Activated T-helper 1 cell treated with anti-CD3 and anti-CD28 coated beads, Interleukin-2, amount 50 U/mL, for 16 hours (primary cell): Measurements from ENCODE around the gene TNK1.
"Not testable (repeated sequence)": the region's sequence is repeated elsewhere in the genome, so short reads cannot be mapped to it uniquely, and the experiment has no call there.

ENCODE experiments used
- DNase-seq, 2 donors: peaks; one replicate each; pipeline ENCODE4 v3.0.0-alpha.2; 2020; ENCODE audit warnings: low read depth in 1 of 2, low spot score in 1 of 2

Gene TNK1

DNA sequence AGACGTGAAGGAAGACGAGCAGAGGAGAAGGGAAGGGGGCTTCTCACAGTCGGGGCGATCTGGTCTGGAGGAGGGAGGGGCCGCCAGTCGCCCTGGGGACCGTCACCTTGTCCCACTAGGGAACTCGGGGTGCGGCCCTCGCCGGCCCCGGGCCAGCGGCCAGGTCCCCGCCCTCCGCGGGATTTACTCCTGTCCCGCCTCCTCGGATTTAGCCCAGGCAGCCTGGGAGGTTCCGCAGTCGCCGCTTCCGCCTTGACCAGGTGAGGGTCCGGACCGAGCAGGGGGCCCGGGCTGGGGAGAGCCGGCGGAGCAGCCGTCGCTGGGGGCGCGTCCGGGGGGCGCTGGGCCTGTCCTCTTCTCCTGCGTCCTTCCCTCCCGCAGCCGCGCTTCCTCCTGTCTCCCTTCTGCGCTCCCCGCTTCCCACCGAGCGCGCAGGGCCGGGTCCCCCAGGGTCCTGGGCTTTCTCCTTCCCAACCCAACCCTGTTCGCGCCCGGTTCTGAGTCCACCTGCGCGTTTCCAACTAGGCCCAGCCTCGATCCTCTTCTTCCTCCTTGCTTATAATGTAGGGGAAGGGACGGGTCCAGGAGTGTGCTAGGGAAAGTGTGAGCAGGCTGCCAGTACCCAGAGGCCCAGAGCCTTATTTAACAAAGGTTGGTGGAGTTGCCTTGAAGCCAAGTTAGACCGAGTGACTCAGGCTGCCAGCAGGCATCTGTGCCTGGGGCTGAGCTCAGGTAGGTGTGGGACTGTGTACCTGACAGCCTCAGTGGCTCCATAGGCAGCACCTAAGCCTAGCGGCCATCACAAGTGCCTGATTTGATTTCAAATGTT lies at the start of gene TNK1:
Gene TNK1, plus strand, starts transcription at position 235 of the 829 bp plus-strand sequence. CDS start 1,838 bp downstream, outside the sequence.
- no peak for DNase-seq

DNA sequence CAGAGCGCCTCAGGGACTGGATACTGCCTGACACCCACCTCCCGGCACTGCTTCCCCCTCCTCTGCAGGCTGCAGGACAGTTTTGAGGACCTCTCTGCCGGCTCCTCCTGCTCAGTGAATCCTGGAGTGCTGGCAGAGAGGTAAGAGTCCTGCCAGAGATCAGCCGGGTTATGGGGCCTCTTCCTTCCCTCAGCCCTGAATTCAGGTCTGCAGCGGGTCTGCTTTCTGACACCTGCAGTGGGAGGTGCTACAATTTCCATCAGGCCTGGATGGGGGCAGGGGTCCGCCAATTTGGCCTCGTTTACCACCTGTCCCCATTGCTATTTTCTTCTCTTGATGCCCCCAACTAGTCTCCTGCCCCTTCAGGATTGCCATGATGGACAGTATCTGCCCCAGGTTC lies 48.8 kb upstream of the TNK1 start:
- DNase-seq, result no peak

DNA sequence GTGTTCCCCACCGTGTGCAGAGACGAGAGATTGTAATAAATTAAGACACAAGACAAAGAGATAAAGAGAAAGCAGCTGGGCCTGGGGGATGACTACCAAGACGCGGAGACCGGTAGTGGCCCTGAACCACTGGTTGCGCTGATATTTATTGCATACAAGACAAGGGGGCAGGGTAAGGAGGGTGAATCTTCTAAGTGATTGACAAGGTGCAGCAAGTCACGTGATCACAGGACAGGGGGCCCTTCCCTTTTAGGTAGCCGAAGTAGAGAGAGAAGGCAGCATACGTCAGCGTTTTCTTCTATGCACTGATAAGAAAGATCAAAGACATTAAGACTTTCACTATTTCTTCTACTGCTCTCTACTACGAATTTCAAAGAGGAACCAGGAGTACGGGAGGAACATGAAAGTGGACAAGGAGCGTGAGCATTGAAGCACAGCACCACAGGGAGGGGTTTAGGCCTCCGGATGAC lies 48.3 kb upstream of the TNK1 start:
- not testable (repeated sequence) for DNase-seq

DNA sequence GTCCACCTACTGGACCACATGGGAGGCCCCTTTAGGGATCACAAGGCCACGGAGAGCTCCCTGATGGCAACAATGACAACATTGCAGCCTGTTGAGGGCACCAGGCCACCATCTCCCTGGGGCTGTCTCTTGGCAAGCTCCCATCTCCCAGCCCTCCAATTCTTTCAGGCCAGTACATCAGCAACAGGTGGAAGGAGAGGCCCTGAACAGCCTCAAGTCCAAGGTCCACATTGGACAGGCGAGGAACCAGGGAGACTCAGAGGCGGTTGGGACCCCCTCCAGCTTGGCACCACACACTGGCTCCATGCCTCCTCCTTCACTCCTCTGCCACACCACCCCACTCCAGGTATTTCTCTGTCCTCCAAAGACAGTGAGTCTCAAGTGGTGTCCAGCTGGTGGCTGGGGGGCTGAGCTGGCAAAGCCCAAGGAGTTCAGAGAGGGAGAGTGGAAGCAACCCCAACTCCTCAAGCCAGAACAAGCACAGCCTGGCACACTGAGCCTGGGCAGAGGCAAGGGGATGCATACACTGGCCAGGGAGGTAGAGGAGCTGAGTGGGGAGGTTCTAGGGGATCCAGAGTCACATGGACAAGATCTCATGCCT lies 45.9 kb upstream of the TNK1 start:
- DNase-seq, result no peak

DNA sequence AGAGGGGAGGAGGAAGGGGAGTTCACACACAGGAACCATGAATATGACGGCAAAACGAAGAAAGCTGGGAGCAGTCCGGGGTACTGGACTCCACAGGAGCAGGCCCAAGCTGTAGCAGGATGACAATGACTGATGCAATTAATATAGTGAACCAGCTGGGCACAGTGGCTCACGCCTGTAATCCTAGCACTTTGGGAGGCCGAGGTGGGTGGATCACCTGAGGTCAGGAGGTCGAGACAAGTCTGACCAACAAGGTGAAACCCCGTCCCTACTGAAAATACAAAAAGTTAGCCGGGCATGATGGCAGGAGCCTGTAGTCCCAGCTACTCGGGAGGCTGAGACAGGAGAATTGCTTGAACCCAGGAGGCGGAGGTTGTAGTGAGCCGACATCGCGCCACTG lies 45.1 kb upstream of the TNK1 start:
- not testable (repeated sequence) for DNase-seq

DNA sequence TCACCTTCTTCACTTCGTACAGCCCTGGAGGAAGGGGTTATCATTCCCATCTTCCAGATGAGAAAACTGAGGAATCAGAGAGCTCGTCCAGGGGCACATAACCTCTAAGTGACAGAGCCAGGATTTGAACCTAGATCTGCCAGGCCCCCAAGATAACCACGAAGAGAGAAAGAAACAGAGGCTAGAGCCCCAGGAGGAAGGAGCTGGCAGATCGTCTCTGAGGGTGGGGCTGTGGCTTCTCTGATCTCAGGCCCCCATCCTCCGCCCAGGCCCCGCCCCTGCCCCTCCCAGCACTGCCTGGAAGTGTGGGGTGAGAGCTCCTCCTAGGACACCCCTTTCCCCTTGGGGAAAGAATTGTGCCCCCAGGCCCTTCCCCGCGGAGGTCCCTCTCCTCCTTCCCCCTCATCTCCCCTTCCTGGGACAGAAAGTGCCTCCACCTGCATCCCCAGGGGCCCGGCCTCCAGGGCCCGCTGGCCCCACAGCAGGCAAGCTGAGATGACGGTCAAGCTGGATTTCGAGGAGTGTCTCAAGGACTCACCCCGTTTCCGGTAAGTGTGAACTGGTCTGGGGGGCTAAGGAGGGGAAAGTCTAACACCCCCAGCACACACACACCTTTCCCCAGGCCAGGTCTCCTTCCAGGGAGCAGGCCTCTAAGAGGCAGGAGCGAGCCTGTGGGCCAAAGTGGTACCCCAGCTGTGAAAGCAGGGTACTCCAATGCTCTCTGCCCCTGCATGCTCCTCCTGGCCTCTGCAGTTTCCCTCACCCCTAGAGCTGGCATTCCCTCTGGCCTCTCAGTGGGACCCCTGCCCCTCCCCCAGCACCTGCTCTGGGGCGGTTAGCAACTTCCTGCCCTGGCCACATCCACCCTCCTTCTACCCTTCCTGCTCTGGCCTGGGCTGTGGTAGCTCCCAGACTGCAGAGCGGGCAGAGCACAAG lies 44.4 kb upstream of the TNK1 start, which contains the start of gene ACAP1:
Gene ACAP1, plus strand, starts transcription at position 290 of the 936 bp plus-strand sequence. Its CDS starts 206 bp downstream, at position 496.
- DNase-seq, result peak; percentile 71 to 83

DNA sequence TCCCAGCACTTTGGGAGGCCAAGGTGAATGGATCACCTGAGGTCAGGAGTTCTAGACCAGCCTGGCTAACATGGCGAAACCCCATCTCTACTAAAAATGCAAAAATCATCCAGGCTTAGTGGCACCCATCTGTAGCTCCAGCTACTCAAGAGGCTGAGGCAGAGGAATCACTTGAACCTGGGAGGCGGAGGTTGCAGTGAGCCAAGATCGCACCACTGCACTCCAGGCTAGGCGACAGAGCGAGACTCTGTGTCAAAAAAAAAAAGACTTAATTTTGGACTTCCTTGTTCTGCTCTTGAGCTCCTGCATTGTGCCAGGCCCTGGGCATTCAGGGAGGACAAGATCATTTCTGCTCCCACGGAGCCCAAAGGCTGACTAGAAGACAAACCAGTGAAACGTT lies 43.3 kb upstream of the TNK1 start:
- DNase-seq, result not testable (repeated sequence)

DNA sequence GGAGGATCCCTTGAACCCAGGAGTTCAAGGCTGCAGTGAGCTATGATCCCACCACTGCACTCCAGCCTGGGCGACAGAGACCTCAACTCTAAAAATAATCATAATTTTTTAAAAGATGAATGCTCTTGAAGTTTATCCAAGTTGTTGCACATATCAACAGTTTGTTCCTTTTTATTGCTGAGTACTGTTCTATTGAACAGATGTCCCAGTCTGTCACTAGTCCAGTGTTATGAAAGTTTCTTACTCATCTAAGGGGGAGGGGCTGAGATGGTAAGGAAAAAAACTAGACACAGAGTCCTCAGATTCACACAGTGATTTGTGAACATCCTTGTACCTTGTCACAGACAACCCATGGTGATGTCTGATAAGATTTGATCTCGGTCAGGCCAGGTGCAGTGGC lies 40.7 kb upstream of the TNK1 start:
- DNase-seq, result no peak

DNA sequence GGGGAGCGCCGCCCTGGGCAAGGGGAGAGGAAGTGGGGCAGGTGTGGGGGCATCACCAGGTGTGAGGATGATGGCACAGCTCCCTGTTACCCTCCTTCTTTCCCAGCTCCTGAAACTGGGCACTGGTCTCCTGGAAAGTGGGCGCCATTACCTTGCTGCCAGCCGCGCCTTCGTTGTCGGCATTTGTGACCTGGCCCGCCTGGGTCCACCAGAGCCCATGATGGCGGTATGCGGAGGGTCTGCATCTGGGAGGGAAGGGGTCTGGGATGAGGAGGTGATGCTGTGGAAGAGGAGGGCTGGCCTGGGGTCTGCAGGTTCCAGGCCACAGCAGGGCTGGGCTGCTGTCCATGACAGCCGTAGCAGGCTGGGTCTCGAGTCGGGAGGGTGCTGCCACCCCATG lies 39.0 kb upstream of the TNK1 start:
- no peak for DNase-seq

DNA sequence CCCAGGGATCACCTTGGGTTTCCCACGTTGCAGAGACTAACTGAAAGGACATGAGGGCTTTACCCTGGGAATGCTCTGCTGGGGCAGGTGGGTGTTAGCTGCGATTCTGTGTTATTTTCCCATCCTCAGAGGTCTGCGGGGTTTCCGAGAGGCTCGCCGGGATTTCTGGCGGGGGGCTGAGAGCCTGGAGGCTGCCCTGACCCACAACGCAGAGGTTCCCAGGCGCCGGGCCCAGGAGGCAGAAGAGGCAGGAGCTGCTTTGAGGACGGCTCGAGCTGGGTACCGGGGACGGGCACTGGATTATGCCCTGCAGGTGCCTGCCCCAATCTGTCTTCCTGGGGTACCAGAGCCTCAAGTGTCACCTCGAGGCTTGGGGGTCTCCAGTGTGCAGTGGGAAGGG lies 37.6 kb upstream of the TNK1 start:
- no peak for DNase-seq

DNA sequence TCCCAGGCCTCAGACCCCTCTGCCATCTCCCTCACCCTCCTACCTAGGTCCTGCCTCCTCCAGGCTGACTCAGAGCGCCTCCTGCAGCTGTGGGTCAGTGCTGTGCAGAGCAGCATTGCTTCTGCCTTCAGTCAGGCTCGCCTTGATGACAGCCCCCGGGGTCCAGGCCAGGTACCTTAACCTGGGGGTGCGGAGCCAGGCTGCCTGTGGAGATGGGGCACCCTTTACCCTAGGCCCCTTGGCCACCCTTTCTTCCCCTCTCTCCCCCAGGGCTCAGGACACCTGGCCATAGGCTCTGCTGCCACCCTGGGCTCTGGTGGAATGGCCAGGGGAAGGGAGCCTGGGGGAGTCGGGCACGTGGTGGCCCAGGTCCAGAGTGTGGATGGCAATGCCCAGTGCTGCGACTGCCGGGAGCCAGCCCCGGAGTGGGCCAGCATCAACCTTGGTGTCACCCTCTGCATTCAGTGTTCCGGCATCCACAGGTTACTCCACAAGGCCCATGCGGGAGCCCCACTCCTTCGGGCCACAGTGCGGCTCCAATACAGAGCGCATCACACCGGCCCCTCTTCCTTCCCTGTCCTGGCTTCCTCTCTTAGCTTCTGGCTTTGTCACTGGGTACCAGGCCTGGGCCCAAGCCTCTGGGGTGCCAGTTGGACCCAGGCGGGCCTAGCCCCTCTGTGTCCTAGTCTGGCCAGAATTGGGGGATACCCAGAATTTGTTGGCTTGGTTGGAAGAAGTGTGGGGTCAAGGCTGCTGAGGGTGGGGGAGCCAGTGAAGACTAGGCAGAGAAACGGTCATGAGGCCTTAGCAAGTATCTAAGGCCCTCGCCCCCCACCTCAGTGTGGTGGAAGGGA lies 33.9 kb upstream of the TNK1 start:
- no peak for DNase-seq

DNA sequence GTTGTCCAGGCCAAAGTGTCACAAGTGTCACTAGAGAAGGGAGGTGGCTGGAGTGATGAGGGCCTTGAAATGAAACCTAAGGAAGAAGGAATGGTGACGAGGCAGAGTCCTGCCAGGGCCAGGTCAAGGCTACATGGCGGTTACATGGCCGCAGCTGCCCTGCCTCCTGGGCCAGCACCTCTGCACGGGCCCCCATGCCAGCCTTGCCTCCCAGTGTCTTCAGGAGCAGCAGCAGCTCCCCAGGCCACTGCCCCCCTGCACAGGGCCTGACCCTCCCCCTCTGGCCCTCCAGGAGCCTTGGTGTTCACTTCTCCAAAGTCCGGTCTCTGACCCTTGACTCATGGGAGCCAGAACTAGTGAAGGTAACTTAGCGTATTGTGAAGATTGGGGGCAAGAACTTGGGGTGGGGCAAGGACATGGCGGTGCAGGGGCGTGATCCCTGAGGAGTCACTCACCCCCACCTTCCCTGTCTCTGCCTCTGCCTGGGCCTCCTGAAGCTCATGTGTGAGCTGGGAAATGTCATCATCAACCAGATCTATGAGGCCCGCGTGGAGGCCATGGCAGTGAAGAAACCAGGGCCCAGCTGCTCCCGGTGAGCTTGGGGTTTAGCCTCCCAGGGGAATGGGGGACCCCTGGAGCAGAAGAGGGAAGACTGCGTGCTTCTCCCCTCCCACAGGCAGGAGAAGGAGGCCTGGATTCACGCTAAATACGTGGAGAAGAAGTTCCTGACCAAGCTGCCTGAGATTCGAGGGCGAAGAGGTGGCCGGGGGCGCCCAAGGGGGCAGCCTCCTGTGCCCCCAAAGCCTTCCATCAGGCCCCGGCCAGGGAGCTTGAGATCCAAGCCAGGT lies 33.0 kb upstream of the TNK1 start:
- DNase-seq, result no peak

DNA sequence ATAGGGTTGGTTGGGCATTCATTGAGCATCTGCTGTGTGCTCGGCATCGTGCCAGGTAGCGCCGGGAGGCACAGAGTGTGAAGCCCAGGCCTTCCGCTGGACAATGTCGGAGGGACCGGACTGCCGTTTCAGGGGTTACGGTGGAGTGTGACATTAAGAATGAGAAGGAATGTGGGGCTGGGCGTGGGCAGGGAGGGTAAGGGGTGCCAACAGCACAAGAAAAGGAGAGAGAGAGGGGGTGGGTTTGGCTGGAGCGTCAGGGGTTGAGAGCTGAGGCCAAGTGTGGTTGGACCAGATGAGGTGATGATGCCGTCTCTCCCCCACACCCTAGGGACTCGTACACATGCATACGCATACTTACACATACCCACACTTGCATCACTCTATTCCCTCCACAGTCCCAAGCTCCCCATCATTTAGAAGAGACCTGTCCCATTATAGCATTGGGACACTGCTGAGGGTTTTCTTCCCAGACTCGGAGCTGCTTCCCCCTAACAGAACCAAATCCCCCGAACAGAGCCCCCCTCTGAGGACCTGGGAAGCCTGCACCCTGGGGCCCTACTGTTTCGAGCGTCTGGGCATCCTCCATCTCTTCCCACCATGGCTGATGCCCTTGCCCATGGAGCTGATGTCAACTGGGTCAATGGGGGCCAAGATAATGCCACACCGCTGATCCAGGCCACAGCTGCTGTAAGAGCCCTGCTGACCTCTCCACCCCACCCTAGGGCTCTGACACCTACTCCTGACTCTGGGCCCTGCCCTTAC lies 32.2 kb upstream of the TNK1 start:
- no peak for DNase-seq

DNA sequence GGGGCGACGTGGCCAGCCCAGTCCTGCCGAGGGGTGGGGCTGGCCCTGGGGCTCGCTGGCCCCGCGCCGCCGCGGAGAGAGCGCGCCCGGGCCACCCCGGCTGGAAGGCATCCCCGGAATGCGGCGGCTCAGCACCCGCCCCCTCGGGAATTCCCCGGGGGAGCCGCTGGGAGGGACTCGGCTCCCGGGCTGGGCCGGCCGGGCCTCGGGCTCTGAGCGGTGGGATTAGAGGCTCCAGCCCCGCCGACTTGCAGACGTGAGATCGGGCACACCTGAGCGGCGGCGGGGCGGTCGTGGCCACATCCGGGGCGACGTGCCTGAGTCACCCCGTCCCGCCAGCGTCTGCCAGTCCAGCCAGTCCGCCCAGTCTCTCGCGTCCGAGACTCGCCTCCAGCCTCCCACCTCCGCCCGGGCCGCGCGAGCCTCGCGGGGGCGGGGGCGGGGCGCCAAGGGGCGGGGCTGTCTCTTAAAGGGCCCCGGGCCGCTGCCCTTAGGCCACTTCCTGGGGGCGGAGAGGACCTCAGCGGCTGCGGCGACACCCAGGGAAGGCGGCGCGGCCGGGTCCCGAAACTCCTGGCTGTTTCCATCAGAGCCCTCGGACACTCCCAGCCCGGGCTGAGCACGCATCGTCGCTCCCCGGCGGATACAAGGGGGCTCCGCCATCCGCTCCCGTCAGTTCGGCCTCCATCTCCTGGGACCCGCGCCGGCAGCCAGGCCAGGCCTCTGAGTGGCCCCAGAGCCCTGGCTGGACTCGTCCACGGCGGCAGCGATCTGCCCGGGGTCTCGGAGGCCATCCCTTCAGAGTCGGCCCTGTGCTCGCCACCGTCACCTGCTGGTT lies 29.0 kb upstream of the TNK1 start, which contains the start of gene KCTD11:
Gene KCTD11, plus strand, starts transcription at position 498 of the 838 bp plus-strand sequence.
- peak; percentile 48 to 70 for DNase-seq

DNA sequence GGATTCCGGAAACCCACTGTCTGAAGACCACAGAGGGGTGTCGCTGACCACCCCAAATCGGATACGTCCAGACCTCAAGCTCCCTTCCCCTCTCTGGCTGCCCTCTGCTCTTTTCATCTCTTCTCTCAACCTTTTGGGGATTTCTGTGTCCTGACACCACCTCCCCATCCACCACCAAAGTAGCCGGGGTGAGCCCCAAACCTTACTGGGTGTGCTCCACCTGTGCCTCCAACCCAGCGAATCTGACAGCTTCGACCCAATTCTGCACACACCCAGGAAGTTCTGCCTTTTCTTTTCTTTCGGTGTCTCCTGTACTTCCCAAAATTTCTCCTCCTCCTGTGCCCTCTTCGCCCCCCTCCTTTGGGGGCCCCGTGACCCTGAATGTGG lies 28.4 kb upstream of the TNK1 start:
- no peak for DNase-seq

DNA sequence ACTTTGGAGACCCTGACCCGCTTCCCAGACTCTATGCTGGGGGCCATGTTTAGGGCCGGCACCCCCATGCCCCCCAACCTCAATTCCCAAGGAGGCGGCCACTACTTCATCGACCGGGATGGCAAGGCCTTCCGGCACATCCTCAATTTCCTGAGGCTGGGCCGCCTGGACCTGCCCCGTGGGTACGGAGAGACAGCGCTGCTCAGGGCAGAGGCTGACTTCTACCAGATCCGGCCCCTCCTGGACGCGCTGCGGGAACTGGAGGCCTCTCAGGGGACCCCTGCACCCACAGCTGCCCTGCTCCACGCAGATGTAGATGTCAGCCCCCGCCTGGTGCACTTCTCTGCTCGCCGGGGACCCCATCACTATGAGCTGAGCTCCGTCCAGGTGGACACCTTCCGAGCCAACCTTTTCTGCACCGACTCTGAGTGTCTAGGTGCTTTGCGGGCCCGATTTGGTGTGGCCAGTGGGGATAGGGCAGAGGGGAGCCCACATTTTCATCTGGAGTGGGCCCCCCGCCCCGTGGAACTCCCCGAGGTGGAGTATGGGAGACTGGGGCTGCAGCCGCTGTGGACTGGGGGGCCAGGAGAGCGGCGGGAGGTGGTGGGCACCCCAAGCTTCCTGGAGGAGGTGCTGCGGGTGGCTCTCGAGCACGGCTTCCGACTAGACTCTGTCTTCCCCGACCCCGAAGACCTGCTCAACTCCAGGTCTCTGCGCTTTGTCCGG lies 27.8 kb upstream of the TNK1 start:
- DNase-seq, result no peak

DNA sequence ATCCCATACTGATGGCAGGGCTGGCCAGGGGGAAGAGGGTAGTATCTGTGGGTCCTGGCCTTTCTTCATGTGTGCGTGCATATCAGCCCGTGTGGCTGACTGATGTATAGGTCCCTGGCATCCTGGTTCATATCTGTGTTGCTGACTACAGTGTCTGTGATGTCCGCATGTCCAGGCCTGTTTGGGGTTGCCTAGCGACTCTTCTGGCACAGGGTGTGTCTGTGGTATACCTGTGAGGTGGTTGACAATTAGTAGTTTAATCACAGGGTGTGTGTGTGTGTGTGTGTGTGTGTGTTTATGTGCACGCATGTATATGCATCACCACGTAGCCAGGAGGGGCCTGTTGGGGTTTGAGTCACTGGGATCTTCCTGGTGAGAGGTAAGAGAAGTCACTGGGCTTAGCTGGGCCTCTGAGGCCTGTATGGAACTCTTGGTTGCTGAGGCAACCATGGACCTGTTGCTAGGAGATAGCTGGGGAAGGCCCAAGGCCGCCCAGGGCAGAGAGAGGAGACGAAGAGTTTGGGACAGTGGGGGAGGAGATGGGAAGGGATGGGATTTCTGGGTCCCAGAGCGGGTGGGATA lies 26.5 kb upstream of the TNK1 start:
- no peak for DNase-seq
